Measurements from ENCODE around the gene PEX5L.

Gene PEX5L

GRCh38 chr3:179955286-179955685, 81.5 kb downstream of the PEX5L start:
- no peak for DNase-seq

GRCh38 chr3:179953993-179954870, 82.5 kb downstream of the PEX5L start:
- no peak for DNase-seq

GRCh38 chr3:179950840-179951239, 85.9 kb downstream of the PEX5L start:
- DNase-seq: no peak

- DNase-seq: no peak
Measured at GRCh38 chr3:179949869-179950268, 86.9 kb downstream of the PEX5L start.

GRCh38 chr3:179949412-179949811, 87.3 kb downstream of the PEX5L start:
- peak; percentile 84 for DNase-seq

GRCh38 chr3:179948740-179949139, 88.0 kb downstream of the PEX5L start:
- DNase-seq: no peak

- DNase-seq: no peak
Measured at GRCh38 chr3:179945569-179945968, 91.2 kb downstream of the PEX5L start.

- DNase-seq: no peak
Measured at GRCh38 chr3:179943117-179943880, 93.4 kb downstream of the PEX5L start.

- DNase-seq: no peak
Measured at GRCh38 chr3:179942553-179943075, 94.1 kb downstream of the PEX5L start.

- no peak for DNase-seq
Measured at GRCh38 chr3:179935710-179936109, 101.0 kb downstream of the PEX5L start.

- DNase-seq: no peak
Measured at GRCh38 chr3:179933914-179934313, 102.8 kb downstream of the PEX5L start.

GRCh38 chr3:179933080-179933479, 103.7 kb downstream of the PEX5L start:
- peak; percentile 85 for DNase-seq

- no peak for DNase-seq
Measured at GRCh38 chr3:179932674-179933073, 104.1 kb downstream of the PEX5L start.

GRCh38 chr3:179929091-179929529, 107.6 kb downstream of the PEX5L start:
- DNase-seq: peak; percentile 71

GRCh38 chr3:179927191-179927590, 109.5 kb downstream of the PEX5L start:
- no peak for DNase-seq

- DNase-seq: no peak
Measured at GRCh38 chr3:179921951-179922350, 114.8 kb downstream of the PEX5L start.

GRCh38 chr3:179921500-179921899, 115.2 kb downstream of the PEX5L start:
- peak; percentile 74 for DNase-seq

GRCh38 chr3:179907784-179908482, 128.8 kb downstream of the PEX5L start:
- DNase-seq: no peak

GRCh38 chr3:179902061-179902460, 134.7 kb downstream of the PEX5L start:
- no peak for DNase-seq

GRCh38 chr3:179898024-179898423, 138.7 kb downstream of the PEX5L start:
- DNase-seq: no peak

GRCh38 chr3:179897231-179897630, 139.5 kb downstream of the PEX5L start:
- no peak for DNase-seq

- DNase-seq: no peak
Measured at GRCh38 chr3:179896507-179896906, 140.2 kb downstream of the PEX5L start.

GRCh38 chr3:179895330-179895729, 141.4 kb downstream of the PEX5L start:
- DNase-seq: no peak

Data from NCI-H345 (cell line).